GM12892 (cell line): ENCODE results near the gene PTPRN.

Experiments used
- DNase-seq: peaks from one replicate; pipeline ENCODE4 v3.0.0; 2011; ENCODE audit not compliant: insufficient read length
- FAIRE-seq: peaks from 2 replicates; lab custom pipeline; 2011; peaks lifted over from hg19 to GRCh38; lab: Jason Lieb, UNC
- POLR2A ChIP-seq: IDR thresholded peaks from 2 replicates; pipeline ENCODE4 v1.6.1; 2011; ENCODE audit warnings: low read depth, low read length, control low read depth
- POLR2AphosphoS5 ChIP-seq: IDR thresholded peaks from 2 replicates; pipeline ENCODE4 v1.6.1; 2011; ENCODE audit warnings: low read depth, low read length, control low read depth
- TAF1 ChIP-seq: IDR thresholded peaks from 2 replicates; pipeline ENCODE4 v1.6.1; 2011; ENCODE audit warnings: low read depth, mild to moderate bottlenecking, control low read depth, low read length, borderline replicate concordance

PTPRN gene

DNA sequence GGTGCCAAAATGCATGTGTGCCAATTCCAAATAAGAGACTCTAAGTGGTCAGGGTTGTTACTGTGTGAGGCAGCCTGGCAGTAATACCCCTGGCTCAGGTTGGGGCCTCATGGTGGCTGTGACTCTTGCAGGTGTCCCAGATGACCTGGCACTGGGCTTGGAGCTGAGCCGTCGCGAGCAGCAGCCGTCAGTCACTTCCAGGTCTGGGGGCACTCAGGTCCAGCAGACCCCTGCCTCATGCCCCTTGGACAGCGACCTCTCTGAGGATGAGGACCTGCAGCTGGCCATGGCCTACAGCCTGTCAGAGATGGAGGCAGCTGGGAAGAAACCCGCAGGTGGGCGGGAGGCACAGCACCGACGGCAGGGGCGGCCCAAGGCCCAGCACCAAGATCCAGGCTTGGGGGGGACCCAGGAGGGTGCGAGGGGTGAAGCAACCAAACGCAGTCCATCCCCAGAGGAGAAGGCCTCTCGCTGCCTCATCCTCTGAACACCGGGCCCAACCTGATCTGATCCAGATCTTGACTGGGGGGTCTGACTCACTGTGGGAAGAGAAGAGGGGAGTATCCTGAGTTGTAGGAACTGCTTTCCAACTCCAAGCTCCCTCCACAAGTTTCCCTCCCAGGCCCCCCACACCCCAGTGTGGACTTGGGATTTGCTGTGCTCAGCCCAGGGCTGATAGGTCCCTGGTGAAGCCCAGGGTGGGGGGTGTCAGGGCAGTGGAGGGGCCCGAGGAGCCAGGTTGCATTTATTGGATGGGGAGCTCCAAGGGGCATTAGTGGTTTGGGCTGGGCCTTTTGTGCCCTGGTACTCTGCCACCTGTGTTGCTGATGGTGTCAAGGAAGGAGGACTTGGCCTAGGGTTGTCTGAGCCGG, 24.5 kb downstream of the PTPRN start:
- FAIRE-seq (no peak), DNase-seq (no peak)
- TF ChIP-seq POLR2A (no peak), POLR2AphosphoS5 (no peak), TAF1 (no peak)

- FAIRE-seq (no peak), DNase-seq (no peak)
- TF ChIP-seq TAF1 (no peak), POLR2A (no peak), POLR2AphosphoS5 (no peak)
These were observed 26.1 kb downstream of the PTPRN start for GRCh38 chr2:219282943-219283581.

- FAIRE-seq (no peak), DNase-seq (no peak)
- TF ChIP-seq POLR2AphosphoS5 (no peak), TAF1 (no peak), POLR2A (no peak)
These were observed 26.8 kb downstream of the PTPRN start for GRCh38 chr2:219282375-219282774.

DNA sequence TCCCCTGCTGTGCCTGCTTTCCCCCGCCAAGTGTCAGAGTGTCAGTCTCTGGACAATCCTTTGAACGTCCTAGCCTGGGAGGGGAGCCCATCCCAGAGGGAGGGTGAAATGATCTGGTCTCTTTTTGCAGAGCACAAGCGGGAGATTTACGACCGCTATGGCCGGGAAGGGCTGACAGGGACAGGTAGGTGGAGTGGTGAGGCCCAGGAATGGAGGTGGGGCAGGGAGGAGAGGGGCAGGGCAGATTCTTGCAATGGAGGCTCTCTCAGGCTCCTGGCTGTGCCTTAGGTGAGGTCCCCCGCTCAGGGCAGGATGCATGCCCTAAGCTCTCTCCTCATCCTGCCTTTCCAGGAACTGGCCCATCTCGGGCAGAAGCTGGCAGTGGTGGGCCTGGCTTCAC, 27.6 kb downstream of the PTPRN start:
- no peak for DNase-seq
- FAIRE-seq: no peak

GRCh38 chr2:219280651-219281050, 28.6 kb downstream of the PTPRN start:
- TF ChIP-seq POLR2AphosphoS5: no peak
- TF ChIP-seq TAF1: no peak
- TF ChIP-seq POLR2A: no peak
- no peak for DNase-seq
- FAIRE-seq: no peak

More for the DNA sequence above, 27.6 kb downstream of the PTPRN start:
- TF ChIP-seq POLR2A (no peak), TAF1 (no peak), POLR2AphosphoS5 (no peak)

- DNase-seq (no peak), FAIRE-seq (no peak)
- no peak for TF ChIP-seq POLR2A
- no peak for TF ChIP-seq POLR2AphosphoS5
- TF ChIP-seq TAF1: no peak
These were observed 29.2 kb downstream of the PTPRN start for GRCh38 chr2:219279916-219280516.

GRCh38 chr2:219279151-219279915, 29.9 kb downstream of the PTPRN start, which contains the start of gene DNAJB2:
TSS of gene DNAJB2 (plus strand) at chr2:219279366. CDS start at chr2:219279834, 468 bp downstream.
- TF ChIP-seq TAF1 (peak; percentile 58), POLR2A (peak; percentile 79), POLR2AphosphoS5 (0 out of 2 replicates have a peak, but pooled peaks have one; percentile 45)
- DNase-seq (peak; percentile 99), FAIRE-seq (peak; percentile 99)

GRCh38 chr2:219278655-219279150, 30.5 kb downstream of the PTPRN start:
- no peak for DNase-seq
- FAIRE-seq: no peak
- TF ChIP-seq POLR2AphosphoS5 (no peak), POLR2A (no peak), TAF1 (no peak)

DNA sequence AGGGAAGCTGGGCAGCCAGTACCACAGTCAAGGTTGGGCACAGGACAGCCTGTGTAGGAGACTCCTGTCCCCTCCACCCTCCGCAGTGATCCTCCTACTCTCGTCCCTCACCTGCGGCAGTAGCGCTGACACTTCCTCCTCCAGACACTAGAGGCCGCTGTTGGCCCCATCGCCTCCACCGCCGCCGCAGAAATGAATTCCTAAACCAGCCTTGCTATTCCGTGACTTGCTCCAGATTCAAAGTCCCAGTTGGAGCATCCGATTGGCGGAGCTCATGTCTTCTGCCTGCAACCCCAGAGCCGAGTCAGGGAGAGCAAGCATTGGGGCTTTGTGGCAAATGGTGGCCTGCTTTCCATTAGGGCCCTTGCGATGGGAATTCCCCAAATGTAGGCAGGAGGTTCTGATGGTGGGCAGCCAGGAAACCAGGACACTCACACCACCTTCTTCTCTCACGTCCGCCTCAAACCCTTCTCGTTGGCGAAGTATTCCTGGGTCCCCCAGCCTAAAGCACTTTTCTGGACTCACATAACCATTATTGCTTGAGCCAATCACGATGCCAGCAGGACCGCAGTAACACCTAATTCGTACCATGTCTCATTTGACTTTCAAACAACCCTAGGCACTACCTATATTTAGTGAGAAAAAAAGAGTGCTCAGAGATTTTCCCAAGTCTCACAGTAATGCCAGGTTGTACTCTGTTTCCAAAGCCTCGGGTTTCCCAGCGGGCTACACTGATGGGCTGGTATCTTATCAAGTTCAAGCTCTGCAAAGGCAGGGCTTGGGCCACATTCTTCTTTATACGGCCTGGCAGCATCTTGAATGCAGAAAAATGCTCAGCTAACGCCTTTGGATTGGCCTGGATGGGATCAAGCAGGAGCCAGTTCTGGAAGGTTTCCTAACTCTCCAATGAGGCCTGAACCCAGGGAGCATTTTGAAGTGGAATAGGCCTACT, 31.2 kb downstream of the PTPRN start:
- TF ChIP-seq POLR2AphosphoS5 (no peak), POLR2A (0 out of 2 replicates have a peak, but pooled peaks have one; percentile 32), TAF1 (no peak)
- no peak for FAIRE-seq

DNA sequence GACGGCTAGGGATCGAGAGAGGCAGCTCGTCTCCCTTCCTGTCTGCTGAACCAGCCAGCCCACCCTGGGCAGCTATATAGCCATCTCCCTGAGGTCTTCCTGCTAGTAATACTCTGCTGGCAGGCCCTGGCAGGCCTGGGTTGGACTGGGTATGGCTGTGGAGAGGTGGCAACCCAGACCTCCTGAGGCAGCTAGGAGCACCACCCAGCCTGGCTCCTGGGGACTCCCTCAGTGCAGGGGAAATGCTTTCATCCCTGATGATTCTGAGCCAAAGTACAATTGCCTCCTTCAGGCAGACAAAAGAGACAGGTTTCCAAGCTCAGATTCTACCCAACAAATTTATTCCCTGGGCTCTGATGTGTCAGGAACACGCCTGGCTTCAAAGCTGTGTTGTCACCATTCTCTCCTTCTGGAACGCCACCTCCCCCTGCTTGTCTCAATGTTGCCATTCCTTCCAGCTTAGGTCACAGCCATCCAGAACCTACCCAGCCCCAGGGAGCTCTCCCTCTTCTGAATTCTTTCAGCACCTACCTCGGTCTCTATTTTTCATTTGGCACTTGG, 34.8 kb downstream of the PTPRN start:
- DNase-seq (no peak), FAIRE-seq (no peak)

More for the DNA sequence above, 31.2 kb downstream of the PTPRN start:
- no peak for DNase-seq

More for the DNA sequence above, 34.8 kb downstream of the PTPRN start:
- no peak for TF ChIP-seq POLR2A
- TF ChIP-seq TAF1: no peak
- no peak for TF ChIP-seq POLR2AphosphoS5
